Stimulated activated CD8-positive, alpha-beta memory T cell treated with anti-CD3 and anti-CD28 coated beads, Interleukin-7, amount 100 ng/mL, for 48 hours (primary cell): ENCODE results near the gene CAMK2A.
"Not testable (repeated sequence)": the region's sequence is repeated elsewhere in the genome, so short reads cannot be mapped to it uniquely, and the experiment has no call there.

ENCODE experiments used
- DNase-seq, 2 donors: peaks; one replicate each; pipeline ENCODE4 v3.0.0-alpha.2; 2020; ENCODE audit warnings: low read depth in 1 of 2; ENCODE audit errors: extremely low read depth in 1 of 2

The CAMK2A gene

GRCh38 chr5:150239099-150239793 lies 50.3 kb downstream of the CAMK2A start:
- no peak for DNase-seq

- DNase-seq: no peak
Observed at GRCh38 chr5:150238646-150239045, 50.9 kb downstream of the CAMK2A start.

GRCh38 chr5:150236981-150237754 lies 52.4 kb downstream of the CAMK2A start:
- no peak for DNase-seq

GRCh38 chr5:150236313-150236712 lies 53.3 kb downstream of the CAMK2A start:
- no peak for DNase-seq

GRCh38 chr5:150235500-150235854 lies 54.1 kb downstream of the CAMK2A start:
- DNase-seq: no peak

- no peak for DNase-seq
Observed at GRCh38 chr5:150234576-150235499, 54.7 kb downstream of the CAMK2A start.

GRCh38 chr5:150233706-150234105 lies 55.9 kb downstream of the CAMK2A start:
- DNase-seq: not testable (repeated sequence)

- no peak for DNase-seq
Observed at GRCh38 chr5:150230842-150231241, 58.7 kb downstream of the CAMK2A start.

- DNase-seq: no peak
Observed at GRCh38 chr5:150229571-150229970, 60.0 kb downstream of the CAMK2A start.

GRCh38 chr5:150227606-150228273 lies 61.8 kb downstream of the CAMK2A start:
- no peak for DNase-seq

GRCh38 chr5:150227036-150227435 lies 62.5 kb downstream of the CAMK2A start:
- no peak for DNase-seq

GRCh38 chr5:150224483-150225027 lies 65.0 kb downstream of the CAMK2A start:
- no peak for DNase-seq

- no peak for DNase-seq
Observed at GRCh38 chr5:150223474-150223873, 66.1 kb downstream of the CAMK2A start.

- no peak for DNase-seq
Observed at GRCh38 chr5:150222906-150223305, 66.7 kb downstream of the CAMK2A start.

- no peak for DNase-seq
Observed at GRCh38 chr5:150221471-150221870, 68.1 kb downstream of the CAMK2A start.

- no peak for DNase-seq
Observed at GRCh38 chr5:150219861-150220260, 69.7 kb downstream of the CAMK2A start.

GRCh38 chr5:150219142-150219541 lies 70.4 kb downstream of the CAMK2A start:
- DNase-seq: no peak

GRCh38 chr5:150218693-150219035 lies 70.9 kb downstream of the CAMK2A start:
- no peak for DNase-seq

GRCh38 chr5:150217873-150218692 lies 71.5 kb downstream of the CAMK2A start:
- peak; percentile 55 for DNase-seq

GRCh38 chr5:150217038-150217437 lies 72.5 kb downstream of the CAMK2A start:
- DNase-seq: no peak
